Forelimb muscle (tissue), 1 donor: ENCODE measurements around the gene RMP24. TPM values are rescaled to one million over a fixed set of nuclear protein-coding genes. Genes with fewer than 3 reads are reported as not detected.

Source experiments
- polyA plus RNA-seq: library from polyadenylated mRNA; unstranded; fragments of 120-200 nt; gene quantifications from one replicate; pipeline ENCODE4 v1.2.1, GENCODE V29; 2013; ENCODE audit not compliant: insufficient read length

Gene RMP24

Other genes with a start within 250 kb of the RMP24 start
- 42.7 TPM for gene RPRD1A, start 94.9 kb downstream of the RMP24 start, polyA plus RNA-seq
- 27.3 TPM for gene SLC39A6, start 156.7 kb downstream of the RMP24 start, polyA plus RNA-seq
- gene ELP2, start 157.2 kb downstream of the RMP24 start, polyA plus RNA-seq: 75.9 TPM
- 0.14 TPM for gene MOCOS, start 214.8 kb downstream of the RMP24 start, polyA plus RNA-seq